Subcutaneous abdominal adipose tissue (tissue), 5 donors: ENCODE measurements around the gene SLC39A12.

Experiments used
- H3K27ac ChIP-seq: one replicate; pipeline ENCODE4 v1.7.0; 2013; ENCODE audit warnings: low read depth, mild to moderate bottlenecking, inconsistent platforms, low read length, moderate library complexity
- H3K27me3 ChIP-seq, 5 donors: one replicate each; pipeline ENCODE4 v1.7.0; 2013; ENCODE audit warnings: low read length in 5 of 5, inconsistent platforms in 1 of 5; ENCODE audit not compliant: control insufficient read depth in 5 of 5, insufficient read depth in 4 of 5
- H3K36me3 ChIP-seq, 5 donors: one replicate each; pipeline ENCODE4 v1.7.0; 2013; ENCODE audit warnings: low read length in 5 of 5; ENCODE audit not compliant: control insufficient read depth in 5 of 5, insufficient read depth in 5 of 5
- H3K4me1 ChIP-seq, 5 donors: one replicate each; pipeline ENCODE4 v1.7.0; 2013; ENCODE audit warnings: low read length in 5 of 5, mild to moderate bottlenecking in 3 of 5, moderate library complexity in 1 of 5; ENCODE audit not compliant: control insufficient read depth in 5 of 5, insufficient read depth in 5 of 5
- H3K4me3 ChIP-seq, 5 donors: one replicate each; pipeline ENCODE4 v1.7.0; 2013; ENCODE audit warnings: low read length in 5 of 5, low read depth in 1 of 5
- H3K9ac ChIP-seq, 5 donors: one replicate each; pipeline ENCODE4 v1.7.0; 2013; ENCODE audit warnings: low read length in 5 of 5, mild to moderate bottlenecking in 4 of 5, moderate library complexity in 3 of 5
- H3K9me3 ChIP-seq, 5 donors: one replicate each; pipeline ENCODE4 v1.7.0; 2013; ENCODE audit warnings: low read length in 5 of 5; ENCODE audit not compliant: control insufficient read depth in 5 of 5
- donor health status: healthy.
- donor health status: healthy.
- donor health status: healthy.
- donor health status: healthy.
- donor health status: healthy.

The SLC39A12 gene

GRCh38 chr10:17992266-17992665 lies 40.5 kb downstream of the SLC39A12 start:
- no peaks in the 10 kb centered on the region for H3K9me3 ChIP-seq
- no peaks in the 10 kb centered on the region for H3K27me3 ChIP-seq
- no peak overlapping the region for H3K27ac ChIP-seq
- no peak overlapping the region for H3K9ac ChIP-seq
- H3K4me3 ChIP-seq = no peak overlapping the region
- no peaks in the 10 kb centered on the region for H3K4me1 ChIP-seq
- H3K36me3 ChIP-seq = no peaks in the 10 kb centered on the region

DNA sequence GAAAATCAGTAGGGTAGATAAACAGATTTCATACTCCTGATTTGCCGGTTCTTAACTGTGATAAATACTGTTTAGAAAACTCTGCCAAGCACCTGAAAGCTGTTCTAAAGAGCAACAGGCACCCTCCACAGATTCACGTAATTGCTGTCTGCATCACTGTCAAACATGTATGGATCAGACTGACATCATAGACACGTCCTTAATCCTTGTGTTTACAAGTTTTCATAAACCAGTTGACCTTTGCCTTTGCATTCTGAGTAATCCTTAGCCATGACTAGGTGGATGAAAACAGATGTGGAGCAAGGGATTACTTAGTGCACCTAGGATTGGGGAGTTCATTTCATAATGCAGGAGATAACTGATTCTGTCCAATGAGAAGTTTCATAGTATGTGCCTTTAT lies 41.6 kb downstream of the SLC39A12 start:
- Histone ChIP-seq H3K27me3 (no peaks in the 10 kb centered on the region), H3K4me3 (no peak overlapping the region), H3K4me1 (no peaks in the 10 kb centered on the region), H3K9me3 (no peaks in the 10 kb centered on the region), H3K9ac (no peak overlapping the region), H3K27ac (no peak overlapping the region), H3K36me3 (no peaks in the 10 kb centered on the region)

- Histone ChIP-seq H3K36me3 (no peaks in the 10 kb centered on the region), H3K9me3 (no peaks in the 10 kb centered on the region), H3K9ac (no peak overlapping the region), H3K4me1 (peaks cover 0 to 6% (median 4%) of the 10 kb centered on the region in 5 donors), H3K27me3 (no peaks in the 10 kb centered on the region), H3K4me3 (no peak overlapping the region), H3K27ac (no peak overlapping the region)
Measured at GRCh38 chr10:18000601-18001000, 48.9 kb downstream of the SLC39A12 start.

DNA sequence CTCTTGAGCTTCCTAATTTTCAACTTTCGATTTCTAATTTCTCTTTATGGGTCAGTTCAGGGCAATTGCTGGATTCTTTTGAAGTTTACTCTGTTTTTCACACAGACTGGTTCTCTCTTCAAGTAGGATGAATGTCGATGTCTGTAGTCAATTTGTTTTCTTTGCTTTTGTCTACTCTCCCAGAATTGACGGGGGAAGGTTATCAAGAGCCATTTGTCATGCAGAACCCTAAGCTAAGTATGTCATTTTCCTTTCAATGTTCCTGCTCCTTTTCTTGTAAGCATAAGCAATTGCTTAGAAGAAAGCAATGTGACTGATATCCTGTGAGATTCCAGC lies 53.7 kb downstream of the SLC39A12 start:
- H3K9ac ChIP-seq = peak overlapping the region in 1 of 5 donors; percentile 1
- H3K36me3 ChIP-seq = no peaks in the 10 kb centered on the region
- H3K9me3 ChIP-seq = no peaks in the 10 kb centered on the region
- H3K4me1 ChIP-seq = peaks cover 0 to 11% (median 8%) of the 10 kb centered on the region in 5 donors
- H3K27me3 ChIP-seq = no peaks in the 10 kb centered on the region
- H3K4me3 ChIP-seq = peak overlapping the region in 1 of 5 donors; percentile 42
- H3K27ac ChIP-seq = no peak overlapping the region

DNA sequence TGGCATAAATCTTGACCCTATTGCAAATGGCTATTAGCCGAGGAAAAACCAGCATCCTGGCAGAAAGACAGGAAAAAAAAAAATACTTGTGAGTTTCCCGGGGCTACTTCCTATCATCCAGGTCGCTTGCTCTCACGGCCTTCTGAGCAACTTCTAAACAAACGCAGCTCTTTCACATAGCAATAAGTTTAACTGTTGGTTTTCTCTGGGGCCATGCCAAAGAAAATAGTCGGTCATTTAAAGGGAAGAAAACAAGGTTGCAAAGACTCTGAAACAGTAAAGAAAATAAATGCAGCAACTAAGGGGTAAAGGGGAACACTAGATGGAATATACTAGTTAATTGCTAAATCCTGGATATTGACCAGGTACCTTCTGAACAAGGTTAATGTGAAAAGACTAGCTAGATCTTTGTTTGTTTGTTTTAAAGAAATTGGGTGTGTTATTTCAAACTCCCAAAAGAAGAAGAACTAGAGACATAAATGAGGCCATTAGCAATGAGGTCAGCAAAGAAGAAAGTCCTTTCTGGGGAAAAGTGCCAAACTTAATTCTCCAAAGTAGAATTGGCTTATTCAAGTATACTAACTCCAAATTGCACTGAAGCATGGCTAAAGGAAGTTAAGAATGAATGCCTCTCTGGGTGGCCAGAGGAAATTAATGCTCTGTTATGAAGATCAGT lies 54.2 kb downstream of the SLC39A12 start:
- Histone ChIP-seq H3K27ac (no peak overlapping the region), H3K36me3 (no peaks in the 10 kb centered on the region), H3K4me3 (peak overlapping the region in 1 of 5 donors; percentile 42), H3K27me3 (no peaks in the 10 kb centered on the region), H3K4me1 (peaks cover 0 to 11% (median 8%) of the 10 kb centered on the region in 5 donors), H3K9ac (peak overlapping the region in 1 of 5 donors; percentile 1), H3K9me3 (no peaks in the 10 kb centered on the region)

- Histone ChIP-seq H3K27me3 (no peaks in the 10 kb centered on the region), H3K27ac (no peak overlapping the region), H3K9ac (no peak overlapping the region), H3K4me1 (peaks cover 0 to 11% (median 8%) of the 10 kb centered on the region in 5 donors), H3K36me3 (no peaks in the 10 kb centered on the region), H3K9me3 (no peaks in the 10 kb centered on the region), H3K4me3 (no peak overlapping the region)
Measured at GRCh38 chr10:18008986-18009385, 57.3 kb downstream of the SLC39A12 start.

GRCh38 chr10:18010050-18010449 lies 58.3 kb downstream of the SLC39A12 start:
- Histone ChIP-seq H3K4me3 (no peak overlapping the region), H3K4me1 (peaks cover 0 to 11% (median 8%) of the 10 kb centered on the region in 5 donors), H3K27me3 (no peaks in the 10 kb centered on the region), H3K27ac (no peak overlapping the region), H3K36me3 (no peaks in the 10 kb centered on the region), H3K9ac (no peak overlapping the region), H3K9me3 (no peaks in the 10 kb centered on the region)

- no peaks in the 10 kb centered on the region for H3K4me1 ChIP-seq
- H3K36me3 ChIP-seq = no peaks in the 10 kb centered on the region
- no peak overlapping the region for H3K4me3 ChIP-seq
- H3K9me3 ChIP-seq = peaks cover 0 to 32% (median 21%) of the 10 kb centered on the region in 5 donors
- no peak overlapping the region for H3K27ac ChIP-seq
- H3K27me3 ChIP-seq = no peaks in the 10 kb centered on the region
- no peak overlapping the region for H3K9ac ChIP-seq
Measured at GRCh38 chr10:18020523-18020922, 68.8 kb downstream of the SLC39A12 start.

- Histone ChIP-seq H3K9me3 (peaks cover 0 to 32% (median 21%) of the 10 kb centered on the region in 5 donors), H3K4me3 (no peak overlapping the region), H3K27ac (no peak overlapping the region), H3K36me3 (no peaks in the 10 kb centered on the region), H3K4me1 (no peaks in the 10 kb centered on the region), H3K27me3 (no peaks in the 10 kb centered on the region), H3K9ac (no peak overlapping the region)
Measured at GRCh38 chr10:18021725-18022480, 70.2 kb downstream of the SLC39A12 start.

DNA sequence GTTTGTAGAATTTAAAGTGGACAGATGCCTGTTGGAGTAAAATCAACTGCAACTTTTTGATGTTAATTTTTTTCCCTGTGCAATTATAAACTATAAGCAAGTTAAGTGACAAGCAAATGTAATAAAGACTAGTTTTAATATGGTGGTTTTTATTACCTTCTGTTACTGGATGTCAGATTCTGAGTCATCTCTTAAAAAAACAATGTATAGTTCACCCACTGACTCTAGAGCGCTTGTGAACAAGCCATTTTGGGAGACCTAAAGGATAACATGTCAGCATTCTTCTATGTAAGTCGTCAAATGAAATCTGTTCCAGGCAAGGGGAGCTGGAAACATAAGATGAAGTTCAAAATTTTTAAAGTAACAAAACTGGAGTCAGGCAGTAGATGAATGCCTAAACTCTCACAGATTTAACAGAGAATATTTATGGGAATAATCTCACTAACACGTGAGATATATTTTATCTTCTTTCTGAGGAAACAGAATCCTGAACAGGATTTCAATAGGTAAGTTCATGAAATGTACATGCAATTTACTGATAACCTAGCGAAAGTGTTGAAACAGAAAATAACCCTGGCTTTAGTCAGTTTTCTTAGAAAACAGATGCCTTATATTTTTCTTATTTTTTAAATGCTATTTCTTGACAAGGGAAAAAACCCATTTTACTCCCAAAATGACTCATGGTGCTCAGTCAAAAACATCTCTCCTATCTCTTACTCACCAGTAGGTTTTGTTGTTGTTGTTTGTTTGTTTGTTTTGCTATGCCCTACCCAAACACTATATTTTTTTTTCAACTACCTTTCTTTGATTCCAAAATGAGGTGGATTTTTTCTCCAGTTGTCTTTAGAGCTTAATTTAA lies 91.7 kb downstream of the SLC39A12 start:
- Histone ChIP-seq H3K27me3 (no peaks in the 10 kb centered on the region), H3K4me1 (no peaks in the 10 kb centered on the region), H3K4me3 (no peak overlapping the region), H3K27ac (no peak overlapping the region), H3K9ac (no peak overlapping the region), H3K9me3 (no peaks in the 10 kb centered on the region), H3K36me3 (no peaks in the 10 kb centered on the region)
